GM19452 (cell line): Measurements from ENCODE around the gene TRMT11.
"Not testable (repeated sequence)": the region's sequence is repeated elsewhere in the genome, so short reads cannot be mapped to it uniquely, and the experiment has no call there.

Source experiments
- ATAC-seq: cut with Tn5 transposase; IDR thresholded peaks from one replicate; pipeline ENCODE4 v1.9.1; 2021; ENCODE audit not compliant: unreplicated experiment

TRMT11 gene

GRCh38 chr6:125991653-125992052 is 5.3 kb downstream of the TRMT11 start:
- ATAC-seq: no peak

DNA sequence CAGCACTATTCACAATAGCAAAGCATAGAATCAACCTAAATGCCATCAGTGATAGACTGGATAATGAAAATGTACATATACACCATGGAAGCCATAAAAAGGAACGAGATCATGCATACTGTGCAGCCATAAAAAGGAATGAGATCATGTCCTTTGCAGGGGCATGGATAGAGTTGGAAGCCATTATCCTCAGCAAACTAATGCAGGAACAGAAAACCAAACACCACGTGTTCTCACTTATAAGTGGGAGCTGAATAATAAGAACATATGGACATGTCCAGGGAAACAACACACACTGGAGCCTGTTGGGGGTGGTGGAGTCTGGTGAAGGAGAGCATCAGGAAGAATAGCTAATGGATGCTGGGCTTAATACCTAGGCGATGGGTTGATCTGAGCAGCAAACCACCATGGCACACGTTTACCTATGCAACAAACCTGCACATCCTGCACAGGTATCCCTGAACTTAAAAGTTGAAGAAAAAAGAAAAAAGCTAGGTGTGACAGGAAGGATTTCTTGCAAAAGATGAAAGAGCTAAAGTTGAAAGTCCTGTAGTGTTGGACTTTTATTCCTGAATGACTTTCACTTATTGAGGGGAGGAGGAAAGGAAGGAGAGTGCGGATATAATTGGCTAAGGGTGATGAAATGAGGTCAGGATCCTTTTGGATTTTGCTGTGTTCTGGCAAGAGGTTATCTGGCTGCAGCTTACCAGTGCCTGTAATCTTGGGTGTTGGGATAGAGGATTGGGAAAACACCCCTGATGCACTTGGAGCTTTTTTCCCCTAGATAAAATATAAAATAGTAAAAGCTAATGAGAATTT is 8.5 kb downstream of the TRMT11 start:
- no peak for ATAC-seq

DNA sequence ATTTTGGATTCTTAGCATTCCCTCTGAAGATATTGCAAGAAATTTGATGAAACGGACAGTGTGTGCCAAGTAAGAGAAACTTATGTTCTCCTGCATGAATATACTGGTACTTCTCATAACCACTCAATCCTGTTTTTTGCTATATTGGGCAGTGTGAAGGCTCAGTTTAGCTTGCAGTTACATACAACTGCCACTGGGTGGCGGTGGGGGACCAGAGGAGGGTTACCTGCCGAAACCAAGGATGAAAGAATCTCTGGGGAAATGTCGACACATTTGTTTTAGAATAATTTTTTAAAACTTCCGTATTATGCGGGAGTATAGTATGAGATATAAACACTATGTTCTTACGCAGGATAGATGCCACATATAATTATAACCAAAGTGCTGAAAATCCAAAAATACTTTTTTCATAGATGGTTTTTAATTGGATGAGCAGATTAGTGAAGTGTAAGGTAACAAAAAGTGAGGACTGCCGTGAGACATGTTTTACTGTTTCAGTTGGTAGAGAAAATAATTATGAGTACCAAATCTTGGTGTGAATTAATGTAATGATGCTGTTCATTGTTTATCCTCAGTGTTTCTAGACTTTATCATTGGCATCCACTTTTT is 9.7 kb downstream of the TRMT11 start:
- ATAC-seq: peak; percentile 95

- ATAC-seq: no peak
Measured at GRCh38 chr6:126002755-126003679, 16.7 kb downstream of the TRMT11 start.

DNA sequence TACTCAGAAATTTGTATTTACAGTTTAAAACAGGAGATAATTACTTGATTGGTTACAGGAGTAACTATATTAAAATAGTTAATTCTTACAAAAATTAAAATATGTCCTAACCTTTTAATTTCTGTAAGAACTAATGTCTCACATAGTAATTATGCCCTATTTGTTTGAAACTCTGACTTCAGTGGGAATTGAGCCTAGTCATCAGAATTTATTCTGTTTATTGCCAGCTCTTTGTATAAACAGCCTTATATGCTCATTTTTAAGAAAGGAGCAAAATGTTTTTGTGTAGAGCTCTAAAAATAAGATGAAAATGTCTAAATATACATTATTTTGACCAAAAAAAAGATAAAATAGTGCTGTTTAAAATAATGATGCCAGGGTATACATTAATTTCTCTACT is 21.5 kb downstream of the TRMT11 start:
- ATAC-seq: no peak

DNA sequence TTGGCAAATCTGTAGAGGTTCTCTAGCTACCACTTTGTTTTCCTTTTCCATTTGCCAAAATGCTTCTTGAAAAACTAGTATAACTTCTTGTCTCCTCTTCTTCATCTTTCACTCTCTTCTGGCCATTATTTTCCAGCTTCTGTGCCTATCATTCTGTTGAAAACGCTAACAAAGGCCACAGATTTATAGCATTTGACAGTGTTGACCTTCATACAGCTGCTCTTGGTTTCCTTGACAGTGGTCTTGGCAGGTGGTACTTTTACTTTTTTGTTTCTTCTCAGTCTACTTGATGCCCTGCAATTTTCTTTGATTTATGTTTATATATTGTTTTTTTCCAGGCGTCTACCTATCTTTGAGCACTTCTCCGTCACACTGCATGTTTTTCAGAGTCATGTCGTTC is 23.7 kb downstream of the TRMT11 start:
- ATAC-seq: no peak

GRCh38 chr6:126015863-126016262 is 29.5 kb downstream of the TRMT11 start:
- ATAC-seq: no peak

DNA sequence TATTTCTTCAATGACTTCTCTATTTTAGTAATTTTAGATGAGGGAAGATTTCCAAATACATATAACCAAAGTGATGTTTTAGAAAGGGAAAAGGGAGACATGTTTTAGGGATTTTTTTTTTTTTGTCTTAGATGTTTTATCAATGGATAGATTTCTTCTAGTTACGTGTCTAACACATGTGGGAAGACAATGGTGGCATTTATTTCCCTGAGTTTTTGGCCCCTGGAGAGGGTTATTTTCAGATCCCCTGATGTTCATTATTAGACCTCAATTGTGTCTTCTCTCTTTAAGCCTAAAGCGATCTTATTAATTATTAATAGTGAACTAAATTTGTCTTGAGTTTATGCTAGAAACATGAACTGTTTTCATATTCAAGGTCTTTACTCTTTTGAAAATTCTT is 30.3 kb downstream of the TRMT11 start:
- no peak for ATAC-seq

- ATAC-seq: no peak
Measured at GRCh38 chr6:126017668-126018067, 31.3 kb downstream of the TRMT11 start.

- ATAC-seq: no peak
Measured at GRCh38 chr6:126020305-126021050, 34.1 kb downstream of the TRMT11 start.

- ATAC-seq: not testable (repeated sequence)
Measured at GRCh38 chr6:126023474-126023873, 37.1 kb downstream of the TRMT11 start.

- ATAC-seq: no peak
Measured at GRCh38 chr6:126026001-126026400, 39.7 kb downstream of the TRMT11 start.

- ATAC-seq: no peak
Measured at GRCh38 chr6:126027601-126028000, 41.3 kb downstream of the TRMT11 start.

GRCh38 chr6:126030045-126030444 is 43.7 kb downstream of the TRMT11 start:
- ATAC-seq: no peak

GRCh38 chr6:126033696-126034095 is 47.4 kb downstream of the TRMT11 start:
- ATAC-seq: peak; percentile 75

GRCh38 chr6:126034656-126035055 is 48.3 kb downstream of the TRMT11 start:
- no peak for ATAC-seq

DNA sequence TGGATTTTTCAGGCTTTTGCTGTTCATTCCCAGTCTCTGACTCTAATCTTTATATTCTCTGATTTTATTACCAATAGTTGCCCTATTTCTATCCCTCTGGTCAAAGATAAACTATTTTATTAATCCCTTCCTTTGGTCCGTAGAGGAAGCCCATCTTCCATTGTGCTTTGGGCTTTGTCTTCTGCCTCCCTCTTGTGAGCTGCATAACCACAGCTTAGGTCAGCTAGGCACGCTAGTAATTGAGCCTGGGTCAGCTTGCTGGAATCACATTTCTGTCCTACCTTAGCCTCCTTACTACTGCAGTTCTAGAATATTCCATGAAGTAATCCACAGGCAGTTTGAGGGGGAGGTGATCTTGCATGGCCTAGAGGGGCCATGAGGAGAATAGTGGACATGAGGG is 49.4 kb downstream of the TRMT11 start:
- ATAC-seq: no peak

DNA sequence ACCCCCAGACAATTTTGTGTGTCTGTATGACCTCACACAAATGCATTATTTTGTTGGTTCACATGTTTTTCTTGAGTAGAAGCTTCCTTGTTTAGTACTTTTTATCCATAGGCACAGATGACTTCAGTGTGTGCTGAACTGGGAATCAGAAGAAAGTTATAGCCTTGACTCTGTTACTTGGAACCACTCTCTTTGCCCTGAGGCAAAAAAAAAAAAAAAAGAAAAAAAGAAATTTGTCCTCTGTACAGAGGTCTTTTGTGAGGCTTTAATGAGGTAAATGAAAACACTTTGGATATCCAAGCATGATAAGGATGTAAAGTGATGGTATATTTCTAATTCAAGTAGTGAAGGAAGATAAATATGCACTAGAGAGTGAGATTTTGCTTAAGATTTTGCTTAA is 51.9 kb downstream of the TRMT11 start:
- no peak for ATAC-seq

- no peak for ATAC-seq
Measured at GRCh38 chr6:126039284-126039683, 52.9 kb downstream of the TRMT11 start.

DNA sequence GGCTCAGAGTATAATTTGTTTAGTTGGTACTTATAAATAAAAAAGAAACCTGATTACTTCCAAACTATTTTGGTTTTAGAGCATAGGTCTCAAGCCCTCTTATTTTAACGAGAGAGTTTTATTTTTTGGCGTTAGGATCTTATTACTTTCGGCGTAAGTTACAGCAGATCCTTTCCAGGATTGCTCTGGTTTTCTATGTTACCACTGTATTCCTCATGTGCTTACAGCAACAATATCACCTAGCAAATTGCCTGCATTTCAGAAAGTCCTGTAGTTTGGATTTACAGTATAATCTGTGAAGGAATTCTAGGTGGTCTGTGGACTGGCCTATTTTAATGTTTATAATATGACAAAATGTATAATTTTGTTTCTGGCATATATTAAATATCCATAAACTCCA is 54.1 kb downstream of the TRMT11 start:
- ATAC-seq: no peak

DNA sequence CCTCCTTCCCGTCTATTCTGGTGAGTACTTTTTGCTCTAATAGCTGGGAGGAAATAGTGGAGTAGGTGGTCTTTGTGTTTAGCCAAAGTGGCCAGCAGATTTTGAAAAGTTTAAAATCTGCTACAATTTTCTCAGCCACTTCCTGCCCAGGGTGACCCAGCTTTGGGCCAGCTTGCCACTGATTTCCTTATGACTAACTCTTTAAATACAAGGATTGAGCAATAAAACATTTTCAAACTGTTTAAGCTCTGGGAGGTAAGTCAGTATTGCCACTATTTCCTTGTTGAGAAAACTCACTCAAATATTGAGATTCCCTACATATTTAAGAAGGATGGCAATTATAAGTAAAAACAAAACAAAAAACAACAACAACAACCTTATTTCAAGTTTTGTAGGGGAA is 54.5 kb downstream of the TRMT11 start:
- no peak for ATAC-seq
